RWPE1 (cell line): ENCODE results near the gene NCF4.

ENCODE experiments used
- CTCF ChIA-PET: fragments of 350-600 bp; sonication (Branson Sonifier 250); formaldehyde crosslinking; extraction: SDS; loops from one replicate; lab custom pipeline; 2021; lab: Yijun Ruan, JAX
- POLR2A ChIA-PET: fragments of 400-600 bp; formaldehyde crosslinking; extraction: SDS; loops from one replicate; lab custom pipeline; 2020; ENCODE audit warnings: antibody characterized with exemption; ENCODE audit not compliant: low non-redundant PET; lab: Yijun Ruan, JAX
- DNase-seq: peaks from one replicate; pipeline ENCODE4 v3.0.0; 2012; ENCODE audit warnings: low spot score
- H3K27ac ChIP-seq: fragments of 450-650 bp; 2 replicates; pipeline ENCODE4 v1.5.1; 2017
- TF ChIP-seq, protein P1 (sequence below): fragments of 450-650 bp; conservative IDR thresholded peaks from 2 replicates; pipeline ENCODE4 v1.5.1; 2017; ENCODE audit warnings: low read depth, mild to moderate bottlenecking

Gene NCF4

DNA sequence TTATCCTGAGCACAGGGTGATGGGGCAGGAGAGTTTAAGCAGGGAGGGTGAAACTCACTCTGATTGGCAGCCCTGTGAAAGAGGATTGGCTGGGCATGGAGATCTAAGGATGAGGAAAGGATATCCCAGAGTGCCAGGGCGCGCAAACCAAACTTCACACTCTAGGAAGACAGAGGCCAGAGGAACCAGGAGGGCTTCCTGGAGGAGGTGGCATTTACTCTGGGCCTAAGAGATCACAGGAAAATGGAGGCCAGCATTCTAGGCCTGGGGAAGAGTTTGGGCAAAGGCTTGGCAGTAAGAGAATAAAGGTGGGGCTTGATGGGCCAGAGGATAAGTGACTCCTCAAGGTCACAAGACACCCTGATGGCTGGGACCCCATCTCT lies 377 bp upstream of the NCF4 start:
- no peak overlapping the region for H3K27ac ChIP-seq
- no peak for DNase-seq
- TF ChIP-seq, protein P1, sequence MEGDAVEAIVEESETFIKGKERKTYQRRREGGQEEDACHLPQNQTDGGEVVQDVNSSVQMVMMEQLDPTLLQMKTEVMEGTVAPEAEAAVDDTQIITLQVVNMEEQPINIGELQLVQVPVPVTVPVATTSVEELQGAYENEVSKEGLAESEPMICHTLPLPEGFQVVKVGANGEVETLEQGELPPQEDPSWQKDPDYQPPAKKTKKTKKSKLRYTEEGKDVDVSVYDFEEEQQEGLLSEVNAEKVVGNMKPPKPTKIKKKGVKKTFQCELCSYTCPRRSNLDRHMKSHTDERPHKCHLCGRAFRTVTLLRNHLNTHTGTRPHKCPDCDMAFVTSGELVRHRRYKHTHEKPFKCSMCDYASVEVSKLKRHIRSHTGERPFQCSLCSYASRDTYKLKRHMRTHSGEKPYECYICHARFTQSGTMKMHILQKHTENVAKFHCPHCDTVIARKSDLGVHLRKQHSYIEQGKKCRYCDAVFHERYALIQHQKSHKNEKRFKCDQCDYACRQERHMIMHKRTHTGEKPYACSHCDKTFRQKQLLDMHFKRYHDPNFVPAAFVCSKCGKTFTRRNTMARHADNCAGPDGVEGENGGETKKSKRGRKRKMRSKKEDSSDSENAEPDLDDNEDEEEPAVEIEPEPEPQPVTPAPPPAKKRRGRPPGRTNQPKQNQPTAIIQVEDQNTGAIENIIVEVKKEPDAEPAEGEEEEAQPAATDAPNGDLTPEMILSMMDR: no peak
- POLR2A ChIA-PET: no interaction called here
- CTCF ChIA-PET: interaction anchor here (0.6 kb wide), 1 partner anchor 117 kb away, joined by 4 read pairs; no protein-coding TSS in a partner anchor

DNA sequence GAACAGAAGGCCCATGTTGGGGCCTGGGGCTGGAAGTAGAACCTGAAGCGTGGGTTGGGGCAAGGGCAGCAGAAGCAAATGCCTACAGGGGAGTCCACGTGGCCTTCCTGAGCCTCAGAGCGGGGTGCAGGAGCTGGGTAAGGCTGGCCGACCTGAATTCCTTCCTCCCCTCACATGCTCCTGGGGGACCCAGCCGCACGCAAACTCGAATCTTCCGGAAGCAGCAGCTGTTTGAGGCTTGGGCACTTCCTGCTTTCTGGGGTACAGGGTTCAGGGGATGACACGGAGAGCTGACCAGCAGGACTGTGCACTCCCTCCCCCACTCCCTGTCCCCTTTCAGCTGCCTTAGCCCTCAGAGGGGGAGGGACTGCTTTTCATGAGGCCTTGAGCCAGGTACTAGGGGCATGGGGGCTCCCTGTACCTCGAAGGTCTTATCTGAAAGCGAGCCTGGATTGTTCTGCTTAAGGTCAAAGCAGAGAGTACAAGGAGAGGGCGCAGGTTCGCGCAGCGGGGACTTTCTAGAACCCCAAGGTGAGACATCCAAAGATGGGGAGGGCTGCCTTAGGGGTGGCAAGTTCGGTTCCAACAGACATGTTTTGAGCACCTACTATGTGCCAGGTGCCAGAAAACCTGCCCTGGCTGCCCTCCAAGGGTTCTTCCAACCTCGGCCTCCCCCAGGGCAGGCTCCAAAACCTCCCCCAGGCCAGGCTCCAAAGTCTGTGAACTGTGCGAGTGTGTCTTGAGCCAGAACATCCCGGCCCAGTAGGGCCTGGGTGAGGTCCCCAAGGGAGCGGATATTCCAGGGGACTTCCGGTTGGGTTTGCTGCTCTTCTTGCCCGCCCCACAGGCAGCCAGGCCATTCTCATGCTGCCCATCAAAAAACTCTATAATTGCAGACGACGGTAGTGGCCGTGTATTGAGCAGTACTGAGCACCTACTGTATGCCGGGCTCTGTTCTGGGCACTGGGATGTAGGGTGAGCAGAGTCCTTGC lies 1.7 kb downstream of the NCF4 start:
- POLR2A ChIA-PET: no interaction called here
- TF ChIP-seq, protein P1: no peak
- no peak for DNase-seq
- CTCF ChIA-PET: no interaction called here
- no peak overlapping the region for H3K27ac ChIP-seq

DNA sequence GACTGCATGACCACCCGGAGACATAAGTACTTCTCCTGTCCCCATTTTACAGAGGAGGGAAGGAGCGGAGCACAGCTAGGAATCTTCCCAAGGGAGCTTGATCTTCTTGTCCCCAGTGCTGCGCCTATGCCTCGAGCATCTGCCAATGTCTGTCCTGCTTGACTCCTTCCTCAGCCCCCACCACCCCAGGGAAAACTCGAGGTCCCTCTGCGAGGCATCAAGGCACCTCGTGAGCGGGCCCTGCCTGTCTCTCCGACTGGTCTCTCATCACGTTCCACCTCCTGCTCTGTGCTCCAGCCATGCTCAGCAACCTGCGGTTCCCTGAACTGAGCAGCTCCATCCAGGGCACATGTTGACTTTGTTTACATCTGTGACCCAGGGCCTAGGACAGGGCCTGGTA lies 2.5 kb downstream of the NCF4 start:
- TF ChIP-seq, protein P1: no peak
- ChIA-PET POLR2A (no interaction called here), CTCF (no interaction called here)
- DNase-seq: no peak
- no peak overlapping the region for H3K27ac ChIP-seq

DNA sequence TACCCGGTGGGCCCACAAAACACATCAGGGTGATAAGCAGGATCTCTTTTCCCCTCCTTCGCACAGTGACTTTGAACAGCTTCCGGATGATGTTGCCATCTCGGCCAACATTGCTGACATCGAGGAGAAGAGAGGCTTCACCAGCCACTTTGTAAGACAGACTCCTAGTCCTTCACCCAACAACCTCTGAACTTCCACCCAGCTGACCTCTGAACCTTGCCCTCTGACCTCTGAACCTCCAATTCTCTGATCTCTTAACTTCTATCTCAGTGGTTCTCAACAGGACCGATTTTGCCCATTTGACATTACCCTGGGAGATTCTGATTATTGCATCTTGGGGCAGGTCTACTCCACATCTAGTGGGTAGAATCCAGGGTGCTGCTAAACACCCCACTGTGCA lies 3.2 kb downstream of the NCF4 start:
- no peak overlapping the region for H3K27ac ChIP-seq
- TF ChIP-seq, protein P1: no peak
- CTCF ChIA-PET: no interaction called here
- POLR2A ChIA-PET: no interaction called here
- no peak for DNase-seq

DNA sequence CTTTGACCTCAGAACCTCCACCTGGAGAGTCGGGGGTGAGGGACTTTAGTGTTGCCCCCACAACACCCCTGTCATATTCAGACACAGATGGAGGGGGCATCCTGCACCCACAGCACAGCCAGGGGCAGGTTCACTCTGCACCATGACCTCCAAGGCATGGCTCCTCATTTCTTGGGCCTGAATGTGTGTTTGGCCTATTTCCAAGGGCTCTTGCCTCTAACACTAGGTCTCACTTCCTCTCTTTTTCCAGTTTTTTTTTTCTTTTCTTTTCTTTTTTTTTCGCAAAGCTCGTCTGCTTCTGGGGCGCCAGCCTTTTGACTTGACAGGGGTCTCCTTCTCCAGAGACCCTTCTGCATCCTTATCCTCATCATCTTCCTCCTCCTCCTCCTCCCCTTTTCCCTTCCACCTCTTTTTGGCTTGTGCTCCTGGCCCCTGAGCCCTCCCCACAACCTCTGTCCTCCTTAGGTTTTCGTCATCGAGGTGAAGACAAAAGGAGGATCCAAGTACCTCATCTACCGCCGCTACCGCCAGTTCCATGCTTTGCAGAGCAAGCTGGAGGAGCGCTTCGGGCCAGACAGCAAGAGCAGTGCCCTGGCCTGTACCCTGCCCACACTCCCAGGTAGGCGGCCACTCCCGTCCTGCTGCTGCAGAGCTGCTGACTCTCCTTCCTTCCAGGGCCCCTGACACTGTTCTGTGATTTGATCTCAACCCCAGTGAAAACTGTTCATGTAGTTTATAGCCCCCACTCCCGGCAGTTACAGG lies 3.8 kb downstream of the NCF4 start:
- POLR2A ChIA-PET: no interaction called here
- TF ChIP-seq, protein P1: no peak
- no peak for DNase-seq
- CTCF ChIA-PET: interaction anchor here (0.6 kb wide), 1 partner anchor 8 kb away, joined by 3 read pairs; no protein-coding TSS in a partner anchor
- H3K27ac ChIP-seq: no peak overlapping the region

DNA sequence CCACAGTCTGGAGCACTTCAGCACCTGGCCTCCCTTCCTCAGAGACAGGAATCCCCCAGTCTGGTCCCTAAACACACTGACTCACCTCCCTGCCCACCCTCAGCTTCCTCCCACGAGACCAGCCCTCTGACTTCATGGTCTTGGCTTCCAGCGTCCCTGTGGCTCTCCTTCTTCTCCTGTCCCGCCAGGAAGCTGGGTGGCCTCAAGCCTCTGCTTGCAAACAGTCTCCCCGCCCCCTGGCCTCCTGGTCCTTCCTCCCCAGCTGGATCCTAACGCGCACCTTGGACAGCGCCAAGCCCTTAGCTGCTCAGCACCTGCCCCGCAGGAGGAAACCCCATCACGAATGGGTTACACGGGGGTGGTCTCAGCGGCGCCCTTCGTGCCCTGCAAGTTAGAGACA lies 4.5 kb downstream of the NCF4 start:
- ChIA-PET CTCF (interaction anchor here (0.6 kb wide), 1 partner anchor 8 kb away, joined by 3 read pairs; no protein-coding TSS in a partner anchor), POLR2A (no interaction called here)
- TF ChIP-seq, protein P1: no peak
- H3K27ac ChIP-seq: no peak overlapping the region
- no peak for DNase-seq
